Measurements from ENCODE around the gene RPL23.
"Not testable (repeated sequence)": the region's sequence is repeated elsewhere in the genome, so short reads cannot be mapped to it uniquely, and the experiment has no call there.

RPL23 gene

GRCh38 chr17:38867179-38867967 lies 13.9 kb upstream of the RPL23 start:
- DNase-seq (ENCODE audit: low spot score): no peak

DNA sequence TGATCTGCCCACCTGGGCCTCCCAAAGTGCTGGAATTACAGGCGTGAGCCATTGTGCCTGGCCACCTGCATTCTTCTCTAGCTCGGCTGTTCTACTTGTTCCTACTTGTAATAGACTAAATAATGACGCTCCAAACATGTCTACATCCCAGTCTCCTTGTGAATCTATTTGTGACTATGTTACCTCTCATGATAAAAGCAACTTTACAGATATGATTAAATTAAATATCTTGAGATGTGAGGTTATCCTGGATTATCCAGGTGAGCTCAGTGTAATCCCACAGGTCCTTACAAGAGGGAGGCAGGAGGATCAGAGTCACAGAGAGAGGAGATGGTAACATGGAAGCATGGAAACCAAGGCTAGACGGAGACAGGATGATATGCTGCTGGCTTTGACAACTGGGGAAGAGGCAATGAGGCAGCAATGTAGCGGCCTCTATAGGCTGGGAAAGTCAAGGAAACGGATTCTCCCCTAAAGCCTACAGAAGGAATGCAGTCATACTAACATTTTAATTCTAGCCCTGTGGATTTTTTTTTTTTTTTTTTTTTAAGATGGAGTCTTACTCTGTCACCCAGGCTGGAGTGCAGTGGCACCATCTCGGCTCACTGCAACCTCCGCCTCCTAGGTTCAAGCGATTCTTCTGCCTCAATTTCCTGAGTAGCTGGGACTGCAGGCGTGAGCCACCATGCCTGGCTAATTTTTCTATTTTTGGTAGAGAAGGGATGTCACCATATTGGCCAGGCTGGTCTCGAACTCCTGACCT lies 11.3 kb upstream of the RPL23 start:
- peak; percentile 41 for DNase-seq (ENCODE audit: low spot score)

GRCh38 chr17:38861399-38861843 lies 7.9 kb upstream of the RPL23 start:
- DNase-seq (ENCODE audit: low spot score): no peak

GRCh38 chr17:38857271-38857670 lies 3.8 kb upstream of the RPL23 start:
- DNase-seq (ENCODE audit: low spot score): no peak

- DNase-seq (ENCODE audit: low spot score): not testable (repeated sequence)
Observed at GRCh38 chr17:38855101-38855714, 1.7 kb upstream of the RPL23 start.

- no peak for DNase-seq (ENCODE audit: low spot score)
Observed at GRCh38 chr17:38852771-38853291, 690 bp downstream of the RPL23 start.

DNA sequence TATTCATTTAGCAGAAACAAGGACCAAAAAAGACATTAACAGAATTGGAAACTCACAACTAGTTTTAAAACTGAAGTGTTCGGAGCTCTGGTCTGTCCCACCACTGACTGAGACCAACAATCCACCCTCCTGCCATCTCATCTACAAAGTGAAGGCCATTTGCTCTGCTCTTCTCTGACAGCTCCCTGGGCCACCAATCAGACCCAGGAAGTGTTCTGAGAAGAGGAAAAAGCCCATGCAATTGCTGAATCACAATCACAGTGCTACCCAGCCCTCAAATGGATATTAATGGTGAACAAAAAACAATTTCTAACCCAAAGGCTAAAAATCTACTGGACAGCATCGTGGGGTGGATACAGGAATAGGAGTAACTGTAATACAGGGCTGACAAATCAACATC lies 2.1 kb downstream of the RPL23 start:
- DNase-seq (ENCODE audit: low spot score): no peak

DNA sequence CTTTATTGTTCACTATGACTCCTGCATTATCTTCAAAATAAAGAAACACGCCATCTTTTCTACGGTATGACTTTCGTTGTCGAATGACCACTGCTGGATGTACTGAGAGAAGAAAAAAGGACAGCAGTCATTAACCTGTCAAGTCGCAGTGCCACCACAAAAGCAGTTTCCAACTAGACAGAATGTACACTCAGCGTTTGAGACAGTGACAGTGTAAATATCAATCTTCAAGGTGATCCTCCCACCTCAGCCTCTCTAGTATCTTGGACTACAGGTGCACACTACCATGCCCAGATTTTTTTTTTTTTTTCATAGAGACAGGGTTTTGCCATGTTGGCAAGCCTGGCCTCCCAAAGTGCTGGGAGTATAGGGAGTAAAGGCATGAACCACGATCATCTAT lies 3.1 kb downstream of the RPL23 start:
- no peak for DNase-seq (ENCODE audit: low spot score)

GRCh38 chr17:38848939-38849605 lies 4.4 kb downstream of the RPL23 start:
- no peak for DNase-seq (ENCODE audit: low spot score)

GRCh38 chr17:38848557-38848891 lies 5.0 kb downstream of the RPL23 start:
- no peak for DNase-seq (ENCODE audit: low spot score)

- DNase-seq (ENCODE audit: low spot score): no peak
Observed at GRCh38 chr17:38844261-38844757, 9.2 kb downstream of the RPL23 start.

GRCh38 chr17:38825762-38826247 lies 27.7 kb downstream of the RPL23 start:
- no peak for DNase-seq (ENCODE audit: low spot score)

DNA sequence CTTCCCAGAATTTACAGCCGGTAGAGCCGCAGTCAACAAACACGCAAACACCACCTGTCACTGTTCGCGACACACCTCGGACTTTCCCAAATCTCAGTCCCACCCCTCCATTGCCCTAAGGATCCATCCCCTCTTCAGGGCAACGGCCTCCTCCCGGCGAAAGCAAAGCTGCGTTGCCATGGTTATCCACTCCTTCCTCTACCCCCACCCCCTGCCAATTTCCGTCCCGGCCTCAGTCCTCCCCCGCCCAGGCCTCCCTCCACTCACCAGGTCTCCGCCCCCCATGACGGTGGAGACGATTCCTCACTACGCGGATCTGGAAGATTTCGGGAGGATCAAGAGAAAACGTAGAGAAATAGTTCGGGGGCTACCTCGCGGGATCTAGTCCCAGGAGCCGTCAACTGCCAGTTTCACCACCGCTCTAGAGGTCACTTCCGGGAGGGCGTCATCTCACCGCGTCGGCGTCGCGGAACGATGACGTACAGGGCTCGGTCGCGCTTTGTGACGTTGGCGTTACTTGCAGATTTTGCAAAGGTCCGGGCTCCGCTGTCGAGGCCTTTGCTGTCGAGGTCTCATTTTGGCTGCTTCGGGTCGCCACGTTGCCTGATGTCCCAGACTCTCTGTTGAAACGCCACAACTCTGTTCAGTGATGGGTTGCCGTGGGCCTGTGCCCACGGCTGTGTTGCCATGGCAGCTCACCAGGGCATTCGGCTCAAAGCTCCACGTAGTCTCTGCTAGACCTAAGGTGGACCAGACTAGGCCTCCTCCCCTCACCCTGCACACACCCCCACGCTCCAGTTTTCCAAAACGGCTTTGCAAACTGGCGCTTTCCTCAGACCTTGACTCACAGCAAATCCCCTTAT lies 28.4 kb downstream of the RPL23 start, which contains the start of gene CWC25:
Gene CWC25, minus strand, starts transcription at position 423 of the 863 bp plus-strand sequence. Its CDS starts 138 bp downstream, at position 285.
- peak; percentile 96 for DNase-seq (ENCODE audit: low spot score)

GRCh38 chr17:38815576-38816193 lies 37.8 kb downstream of the RPL23 start:
- peak; percentile 69 for DNase-seq (ENCODE audit: low spot score)

- no peak for DNase-seq (ENCODE audit: low spot score)
Observed at GRCh38 chr17:38809828-38810227, 43.7 kb downstream of the RPL23 start.

DNA sequence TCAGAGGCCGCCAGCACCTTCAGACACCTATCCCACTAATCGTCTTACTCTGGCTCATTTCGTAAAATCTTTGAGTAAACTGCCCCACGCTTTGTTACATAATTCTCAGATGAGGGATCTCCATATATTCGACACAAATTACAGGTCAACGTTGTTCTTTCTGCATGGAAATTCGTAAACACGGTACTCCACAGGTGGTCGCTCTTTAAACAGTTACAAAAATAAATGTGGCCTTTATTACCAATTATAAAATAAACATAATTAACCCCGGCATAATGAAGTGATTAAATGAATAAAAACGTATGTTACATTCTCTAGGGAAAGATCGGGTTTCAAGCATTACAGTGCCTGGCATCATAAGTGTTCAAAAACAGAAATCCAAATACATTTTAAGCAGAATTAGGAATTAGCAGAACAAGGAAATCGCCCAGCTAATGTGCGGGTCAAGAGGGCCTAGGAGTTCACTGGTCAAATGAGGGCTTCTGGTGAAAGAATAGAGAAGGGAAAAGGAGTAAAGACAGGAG lies 53.2 kb downstream of the RPL23 start:
- DNase-seq (ENCODE audit: low spot score): no peak

DNA sequence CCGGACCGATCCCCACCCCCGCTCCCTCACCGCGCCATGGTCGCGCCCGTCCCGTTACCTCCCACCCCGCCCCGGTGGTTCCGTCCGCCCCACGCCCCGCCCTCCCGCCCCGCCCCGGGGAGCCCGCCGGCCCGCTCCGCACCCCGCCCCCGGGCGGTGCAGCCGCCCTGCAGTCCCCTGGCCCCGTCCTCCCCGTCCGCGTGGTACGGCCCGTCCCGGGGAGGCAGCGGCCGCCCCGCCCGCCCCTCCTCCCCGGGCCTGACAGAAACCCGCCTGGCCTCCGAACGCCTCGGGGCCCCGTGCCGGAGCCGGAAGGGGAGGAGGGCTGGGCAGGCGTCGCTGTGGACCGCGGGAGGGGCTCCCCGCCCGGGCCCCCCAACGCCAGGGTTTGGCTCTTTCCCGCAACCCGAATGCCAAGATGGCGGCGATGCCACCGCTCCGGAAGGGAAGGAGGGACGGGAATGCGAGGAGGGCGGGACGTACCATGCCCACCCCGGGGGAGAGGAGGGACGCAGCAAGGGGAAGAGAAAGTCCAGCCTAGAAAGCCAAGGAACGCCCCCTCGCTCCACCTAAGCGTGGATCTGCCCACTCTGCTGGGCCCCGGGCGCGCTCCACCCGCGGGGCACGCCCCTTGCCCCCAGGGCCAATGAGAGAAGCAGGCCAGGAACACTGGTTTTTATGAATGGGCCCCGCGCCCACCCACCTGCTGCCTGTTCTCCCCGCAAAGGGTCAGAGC lies 53.9 kb downstream of the RPL23 start, which contains the start of gene PIP4K2B:
Gene PIP4K2B, minus strand, starts transcription at position 56 of the 736 bp plus-strand sequence. CDS start 132 bp downstream, outside the sequence.
- DNase-seq (ENCODE audit: low spot score): peak; percentile 99

DNA sequence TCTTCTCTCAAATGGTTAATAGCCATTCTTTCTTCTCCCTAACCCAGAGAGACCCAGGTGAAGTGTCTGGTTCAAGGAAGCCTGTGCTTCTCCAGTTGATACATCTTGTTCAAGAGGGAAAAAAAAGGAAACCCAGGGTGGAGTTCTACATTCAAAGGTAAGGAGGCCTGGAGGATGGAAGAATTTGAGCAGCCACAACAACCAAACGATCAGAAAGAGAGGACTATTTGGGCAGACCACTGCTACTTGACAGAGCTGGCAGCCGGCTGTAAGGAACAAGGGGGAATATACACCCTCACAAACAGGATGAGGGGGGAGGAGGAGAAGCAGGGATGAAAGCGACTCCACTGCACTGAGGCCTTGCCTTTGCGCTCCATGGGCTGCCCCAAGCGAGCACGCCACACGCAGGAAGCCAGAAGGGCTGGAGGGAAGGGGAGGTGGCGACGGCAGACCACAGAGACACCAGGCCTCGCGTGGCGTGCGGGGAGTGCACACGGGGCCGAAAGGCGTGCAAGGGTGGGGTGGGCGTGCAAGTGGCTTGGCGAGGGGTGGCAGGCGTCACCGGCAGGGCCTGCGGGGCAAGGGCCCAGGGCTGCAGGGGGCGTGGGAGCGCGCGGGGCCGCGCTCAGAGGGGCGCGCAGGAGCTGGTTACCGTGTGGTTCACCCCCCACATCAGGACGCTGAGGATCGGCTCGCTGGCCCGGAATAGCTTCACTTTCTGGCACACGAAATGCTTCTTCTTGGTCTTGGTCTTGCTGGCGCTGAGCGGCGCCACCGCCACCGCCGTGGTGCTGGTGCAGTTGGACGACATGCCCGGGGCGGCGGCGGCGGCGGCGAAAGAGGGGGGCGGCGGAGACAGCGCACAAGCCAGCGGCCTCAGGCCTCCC lies 54.7 kb downstream of the RPL23 start:
- DNase-seq (ENCODE audit: low spot score): peak; percentile 67

Data from AG20443 (cell line).